Muscle layer of duodenum (tissue), 2 donors: ENCODE results near the gene SPAG4.

ENCODE experiments used
- H3K27ac ChIP-seq: one replicate; pipeline ENCODE4 v1.7.0; 2013; ENCODE audit warnings: mild to moderate bottlenecking, low read length
- H3K27me3 ChIP-seq: one replicate; pipeline ENCODE4 v1.7.0; 2013; ENCODE audit warnings: low read depth, mild to moderate bottlenecking, control low read depth, low read length
- H3K36me3 ChIP-seq, 2 donors: one replicate each; pipeline ENCODE4 v1.7.0; 2013; ENCODE audit warnings: low read length in 2 of 2, control low read depth in 1 of 2, mild to moderate bottlenecking in 1 of 2; ENCODE audit not compliant: insufficient read depth in 2 of 2, control insufficient read depth in 1 of 2
- H3K4me1 ChIP-seq, 2 donors: one replicate each; pipeline ENCODE4 v1.7.0; 2013; ENCODE audit warnings: low read length in 2 of 2, mild to moderate bottlenecking in 2 of 2, control low read depth in 1 of 2, moderate library complexity in 1 of 2; ENCODE audit not compliant: insufficient read depth in 2 of 2, control insufficient read depth in 1 of 2
- H3K4me3 ChIP-seq, 2 donors: one replicate each; pipeline ENCODE4 v1.7.0; 2013; ENCODE audit warnings: low read length in 2 of 2, low read depth in 1 of 2, mild to moderate bottlenecking in 1 of 2
- H3K9me3 ChIP-seq, 2 donors: one replicate each; pipeline ENCODE4 v1.7.0; 2013; ENCODE audit warnings: low read length in 2 of 2, control low read depth in 1 of 2, mild to moderate bottlenecking in 1 of 2; ENCODE audit not compliant: control insufficient read depth in 1 of 2
- donor health status: healthy.

SPAG4 gene

DNA sequence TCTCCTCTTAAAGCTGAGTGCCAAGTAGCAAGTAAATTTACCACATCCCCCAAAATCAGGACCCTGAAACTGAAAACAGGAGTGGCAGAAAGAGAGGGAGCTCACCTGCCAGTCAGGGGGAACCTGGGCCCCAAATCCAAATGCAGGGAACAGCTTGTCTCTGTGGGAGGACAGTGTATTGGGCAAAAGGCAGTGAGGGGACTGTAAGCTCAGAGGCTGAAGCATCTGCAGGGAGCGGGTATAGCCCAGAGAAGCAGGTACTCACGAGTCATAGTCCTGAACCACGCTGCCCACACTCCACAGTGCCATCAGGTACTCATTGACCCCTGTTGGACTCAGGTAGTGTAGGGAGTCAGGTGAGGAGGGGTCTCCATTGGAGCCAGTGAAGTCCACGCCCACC lies 15.0 kb downstream of the SPAG4 start:
- H3K27ac ChIP-seq, result no peak overlapping the region
- H3K27me3 ChIP-seq, result no peaks in the 10 kb centered on the region
- H3K9me3 ChIP-seq, result no peaks in the 10 kb centered on the region
- H3K4me3 ChIP-seq, result no peak overlapping the region
- no peaks in the 10 kb centered on the region for H3K4me1 ChIP-seq
- peaks cover 37 to 59% of the 10 kb centered on the region in 2 donors for H3K36me3 ChIP-seq

DNA sequence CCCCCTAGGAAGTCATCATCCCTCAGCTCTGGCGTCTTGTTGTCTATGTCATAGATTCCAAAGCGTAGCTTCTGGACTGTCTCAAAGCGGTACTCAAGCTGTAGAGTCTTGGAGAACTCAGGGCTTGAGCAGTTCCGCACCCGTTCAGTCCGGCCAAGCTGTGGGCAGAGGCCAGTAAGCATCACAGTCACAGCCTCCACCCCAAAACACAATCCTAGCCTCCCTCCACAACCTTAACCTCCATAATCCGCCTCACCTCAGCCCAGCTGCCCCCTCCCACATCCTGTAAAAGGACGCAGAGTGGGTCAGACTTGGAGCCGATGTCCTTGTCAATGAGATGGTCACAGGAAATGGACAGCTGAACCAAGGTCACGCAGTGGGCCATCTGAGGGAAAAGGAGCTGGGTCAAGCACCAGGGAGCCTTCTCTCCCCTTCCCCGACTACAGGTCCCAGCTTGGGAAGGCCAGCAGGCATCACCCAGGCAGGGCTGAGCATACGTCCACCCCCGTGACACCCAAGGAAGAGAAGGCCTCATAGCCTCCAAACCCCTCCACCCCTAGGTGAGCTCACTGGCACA lies 17.0 kb downstream of the SPAG4 start:
- Histone ChIP-seq H3K36me3 (peaks cover 22 to 40% of the 10 kb centered on the region in 2 donors), H3K4me3 (no peak overlapping the region), H3K27ac (no peak overlapping the region), H3K4me1 (no peaks in the 10 kb centered on the region), H3K27me3 (no peaks in the 10 kb centered on the region), H3K9me3 (no peaks in the 10 kb centered on the region)

DNA sequence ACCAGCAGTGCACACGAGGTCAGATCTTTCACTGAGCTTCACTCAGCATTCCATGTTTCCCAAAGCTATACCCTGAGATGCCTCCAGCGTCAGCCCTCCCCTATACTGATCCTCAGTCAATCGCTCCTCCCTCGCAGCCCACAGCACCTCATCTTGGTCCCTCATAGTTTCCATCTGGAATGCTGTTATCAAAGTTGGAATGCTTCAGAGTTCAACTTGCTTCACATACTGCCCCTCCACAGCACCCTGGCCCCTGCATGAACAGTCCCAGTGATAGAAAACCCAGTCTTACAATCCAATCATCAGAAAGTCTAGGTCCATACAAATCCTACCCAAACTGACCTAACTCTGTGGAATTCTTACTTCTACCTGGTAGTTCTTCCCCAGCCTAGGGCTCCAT lies 20.0 kb downstream of the SPAG4 start:
- no peaks in the 10 kb centered on the region for H3K27me3 ChIP-seq
- H3K27ac ChIP-seq, result no peak overlapping the region
- no peaks in the 10 kb centered on the region for H3K9me3 ChIP-seq
- peaks cover 0 to 11% of the 10 kb centered on the region in 2 donors for H3K4me1 ChIP-seq
- peaks cover 9 to 16% of the 10 kb centered on the region in 2 donors for H3K36me3 ChIP-seq
- no peak overlapping the region for H3K4me3 ChIP-seq

DNA sequence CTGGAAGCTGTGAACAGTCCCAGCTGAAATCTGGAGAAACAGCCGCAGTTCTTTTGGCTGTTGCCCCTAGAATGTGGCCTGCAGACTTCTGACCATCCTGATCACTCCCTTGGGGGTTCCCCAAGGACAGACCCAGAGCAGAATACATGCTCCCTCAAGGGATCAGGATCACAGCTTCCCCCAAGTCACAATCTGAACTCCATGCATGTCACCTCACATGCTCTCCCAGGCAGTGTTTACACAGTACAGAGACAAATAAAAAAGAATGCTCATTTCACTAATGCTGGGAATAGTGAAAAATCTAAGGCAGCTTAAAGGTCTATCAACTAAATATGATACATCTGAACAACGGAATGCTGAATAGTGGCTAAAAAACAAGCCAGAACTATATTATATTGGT lies 20.5 kb downstream of the SPAG4 start:
- Histone ChIP-seq H3K4me3 (no peak overlapping the region), H3K27me3 (no peaks in the 10 kb centered on the region), H3K27ac (no peak overlapping the region), H3K36me3 (peaks cover 5 to 12% of the 10 kb centered on the region in 2 donors), H3K9me3 (no peaks in the 10 kb centered on the region), H3K4me1 (peaks cover 0 to 12% of the 10 kb centered on the region in 2 donors)

DNA sequence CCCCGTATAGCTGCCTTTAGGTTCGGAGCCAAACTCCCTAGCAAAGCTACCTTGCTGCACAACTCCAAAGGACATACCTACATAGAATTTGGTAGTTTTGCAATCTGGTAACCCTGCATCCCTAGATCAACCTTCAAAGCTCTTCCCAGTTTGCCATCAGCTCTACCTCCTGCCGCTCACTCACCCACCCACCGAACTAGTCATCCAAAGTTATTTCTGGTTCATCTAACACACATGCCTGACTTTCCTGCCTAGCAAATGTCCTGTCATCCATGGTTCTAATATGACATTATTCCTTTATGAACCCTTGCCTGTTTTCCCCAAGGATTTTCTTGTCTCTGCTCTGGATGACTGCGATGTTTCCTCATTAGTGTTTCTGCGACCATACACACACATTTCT lies 21.6 kb downstream of the SPAG4 start:
- Histone ChIP-seq H3K4me3 (no peak overlapping the region), H3K27ac (no peak overlapping the region), H3K9me3 (no peaks in the 10 kb centered on the region), H3K4me1 (peaks cover 0 to 12% of the 10 kb centered on the region in 2 donors), H3K27me3 (no peaks in the 10 kb centered on the region), H3K36me3 (peaks cover 0 to 3% of the 10 kb centered on the region in 2 donors)

DNA sequence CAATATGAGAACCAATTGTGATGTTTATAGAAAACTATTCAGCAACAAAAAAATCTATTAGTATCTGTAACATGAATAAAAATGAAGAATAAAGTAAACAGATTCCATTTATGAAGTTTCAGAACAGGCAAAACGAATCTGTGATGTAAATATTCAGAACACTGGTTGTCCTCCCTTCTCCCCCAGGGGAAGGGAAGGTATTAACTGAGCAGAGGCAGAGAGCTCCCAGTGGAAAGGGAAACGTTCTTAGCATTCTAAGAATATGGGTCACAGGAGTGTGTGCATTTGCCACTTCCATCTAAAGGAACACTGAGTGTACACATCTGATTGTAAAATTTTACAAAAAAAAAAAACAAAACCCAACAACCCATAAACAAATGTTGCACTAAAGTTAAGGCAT lies 23.1 kb downstream of the SPAG4 start:
- Histone ChIP-seq H3K36me3 (no peaks in the 10 kb centered on the region), H3K4me1 (peaks cover 0 to 12% of the 10 kb centered on the region in 2 donors), H3K27ac (no peak overlapping the region), H3K4me3 (no peak overlapping the region), H3K27me3 (no peaks in the 10 kb centered on the region), H3K9me3 (no peaks in the 10 kb centered on the region)

DNA sequence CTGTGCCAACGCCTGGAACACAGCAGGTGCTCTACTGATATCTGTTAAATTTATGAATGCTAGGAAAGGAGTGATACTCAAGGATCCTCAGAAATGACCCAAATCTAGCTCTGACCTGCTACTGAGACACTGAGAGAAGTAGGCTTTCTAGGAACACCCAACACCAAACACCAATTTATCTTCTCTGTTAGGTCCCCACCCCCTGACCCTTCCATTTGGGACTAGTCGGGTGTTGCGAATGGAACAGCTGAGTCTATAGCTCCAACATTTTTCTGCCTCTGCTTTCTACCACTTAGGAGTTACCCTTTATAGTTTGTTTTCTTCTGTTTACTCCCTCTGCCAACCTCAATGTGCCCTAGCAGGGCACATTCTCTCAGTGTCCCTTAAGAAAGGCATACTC lies 25.1 kb downstream of the SPAG4 start:
- Histone ChIP-seq H3K36me3 (no peaks in the 10 kb centered on the region), H3K4me1 (peaks cover 0 to 12% of the 10 kb centered on the region in 2 donors), H3K27ac (no peak overlapping the region), H3K9me3 (no peaks in the 10 kb centered on the region), H3K27me3 (no peaks in the 10 kb centered on the region), H3K4me3 (no peak overlapping the region)

DNA sequence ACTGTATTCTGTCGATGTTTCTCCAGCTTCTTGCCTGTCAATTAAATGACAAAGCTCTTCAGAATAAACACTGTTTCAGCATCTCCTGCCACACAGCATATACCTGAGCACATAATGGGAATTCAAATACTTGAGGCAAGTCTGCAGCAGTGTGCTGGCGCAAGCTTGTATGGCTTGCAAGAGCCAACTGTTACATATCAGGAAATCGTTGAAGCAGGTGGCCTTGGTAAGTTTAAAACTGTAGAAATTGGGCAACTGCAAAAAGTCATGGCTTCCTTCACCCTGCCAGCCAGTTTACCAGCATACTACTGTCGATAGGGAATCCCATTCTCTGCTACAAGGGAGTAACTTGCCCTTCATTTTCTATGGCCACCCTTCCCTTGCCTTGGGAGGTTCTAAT lies 26.1 kb downstream of the SPAG4 start:
- Histone ChIP-seq H3K4me1 (peaks cover 0 to 16% of the 10 kb centered on the region in 2 donors), H3K4me3 (no peak overlapping the region), H3K9me3 (no peaks in the 10 kb centered on the region), H3K36me3 (no peaks in the 10 kb centered on the region), H3K27ac (no peak overlapping the region), H3K27me3 (no peaks in the 10 kb centered on the region)

DNA sequence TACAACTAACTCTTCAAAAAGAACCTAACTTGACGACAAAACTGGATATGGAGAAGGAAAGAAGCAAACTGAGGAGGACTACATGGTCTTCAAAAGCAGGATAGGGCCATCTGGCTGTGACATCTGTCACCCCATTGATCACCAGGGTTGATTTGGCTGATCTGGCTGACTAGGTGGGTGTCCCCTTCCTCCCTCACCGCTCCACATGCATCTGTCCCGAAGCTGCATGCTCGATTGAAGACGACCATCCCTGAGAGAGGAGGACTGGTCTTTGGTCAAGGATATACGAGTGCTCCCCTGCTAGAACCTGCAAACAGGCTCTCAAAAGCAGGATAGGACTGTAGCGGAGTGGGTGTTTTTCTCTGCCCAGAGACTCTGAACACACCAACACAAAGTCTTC lies 27.4 kb downstream of the SPAG4 start:
- Histone ChIP-seq H3K9me3 (no peaks in the 10 kb centered on the region), H3K27ac (no peak overlapping the region), H3K36me3 (no peaks in the 10 kb centered on the region), H3K4me3 (no peak overlapping the region), H3K27me3 (no peaks in the 10 kb centered on the region), H3K4me1 (peaks cover 0 to 18% of the 10 kb centered on the region in 2 donors)

DNA sequence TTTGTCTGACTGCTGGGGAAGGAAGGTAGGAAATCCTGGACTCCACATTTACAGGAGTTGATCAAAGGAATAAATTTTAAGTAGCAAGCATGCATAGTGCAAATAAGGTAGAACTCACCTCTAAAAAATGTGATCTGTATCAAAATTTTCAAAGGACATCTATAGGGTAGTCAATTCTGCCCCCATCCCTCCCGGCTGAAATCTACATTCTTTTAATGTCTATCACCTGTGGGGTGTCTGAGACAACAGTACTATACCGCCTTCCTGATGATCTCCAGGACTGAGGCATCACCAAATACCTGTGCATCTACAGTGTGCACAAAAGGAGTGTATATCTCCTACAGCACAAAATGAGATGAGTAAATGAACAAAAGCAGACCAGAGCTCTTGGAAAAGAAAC lies 29.2 kb downstream of the SPAG4 start:
- no peak overlapping the region for H3K27ac ChIP-seq
- no peaks in the 10 kb centered on the region for H3K36me3 ChIP-seq
- peaks cover 9 to 27% of the 10 kb centered on the region in 2 donors for H3K4me1 ChIP-seq
- no peak overlapping the region for H3K4me3 ChIP-seq
- no peaks in the 10 kb centered on the region for H3K9me3 ChIP-seq
- H3K27me3 ChIP-seq, result no peaks in the 10 kb centered on the region

DNA sequence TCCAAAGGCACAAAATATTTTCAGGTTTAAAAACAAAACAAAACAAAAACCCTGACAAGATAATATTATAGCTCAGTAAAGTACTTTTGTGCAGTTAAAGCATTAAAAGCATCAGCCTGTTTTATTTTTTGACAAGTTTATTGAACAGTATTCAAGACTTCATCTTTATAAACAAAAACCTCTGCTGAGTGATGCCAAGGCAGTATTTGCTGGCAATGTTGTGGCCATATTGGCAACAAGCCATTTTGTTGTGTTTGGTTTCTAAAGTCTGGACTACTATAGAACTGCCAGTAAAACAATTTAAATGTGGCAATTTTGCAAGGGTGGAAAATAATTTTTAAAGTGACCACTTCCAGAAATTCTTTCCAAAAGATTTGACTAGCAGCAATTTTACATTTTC lies 33.2 kb downstream of the SPAG4 start:
- Histone ChIP-seq H3K9me3 (no peaks in the 10 kb centered on the region), H3K27me3 (no peaks in the 10 kb centered on the region), H3K27ac (no peak overlapping the region), H3K4me1 (peaks cover 9 to 39% of the 10 kb centered on the region in 2 donors), H3K4me3 (no peak overlapping the region), H3K36me3 (peaks cover 10 to 16% of the 10 kb centered on the region in 2 donors)

DNA sequence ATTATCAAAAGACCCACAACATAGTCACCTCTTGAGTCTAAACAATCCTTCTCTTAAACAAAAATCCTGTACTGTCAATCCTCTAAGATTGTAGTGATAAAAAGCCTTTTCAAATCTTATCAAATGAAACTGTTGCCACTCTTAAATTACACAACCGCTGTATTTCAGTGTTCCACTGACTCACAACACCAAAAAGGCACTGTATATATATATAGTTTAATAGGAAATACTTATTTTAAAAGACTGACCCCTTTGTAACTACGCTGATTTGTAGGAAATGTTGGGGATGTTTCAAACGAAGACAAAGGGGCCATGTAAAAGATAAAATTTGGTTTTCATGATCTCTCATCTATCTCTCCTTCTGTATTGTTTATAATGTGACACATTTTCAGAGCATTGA lies 35.0 kb downstream of the SPAG4 start:
- no peak overlapping the region for H3K27ac ChIP-seq
- no peaks in the 10 kb centered on the region for H3K9me3 ChIP-seq
- H3K36me3 ChIP-seq, result peaks cover 24 to 33% of the 10 kb centered on the region in 2 donors
- peaks cover 9 to 39% of the 10 kb centered on the region in 2 donors for H3K4me1 ChIP-seq
- H3K4me3 ChIP-seq, result no peak overlapping the region
- H3K27me3 ChIP-seq, result no peaks in the 10 kb centered on the region
